Heart left ventricle (tissue), 13 donors: Measurements from ENCODE around the gene BTBD18.

Experiments
- POLR2A ChIP-seq, 2 donors: fragments of 450-650 bp; IDR thresholded peaks; one replicate each; pipeline ENCODE4 v1.6.1; 2017; ENCODE audit warnings: antibody characterized with exemption in 2 of 2, mild to moderate bottlenecking in 2 of 2, moderate library complexity in 2 of 2
- TF ChIP-seq, protein P1 (sequence below), 12 donors: fragments of 200-600 bp; sonication (generic) in 4 of 12; IDR thresholded peaks; one replicate each; pipeline versions ENCODE4 v1.5.0 to v1.8.0; 2018 to 2022; ENCODE audit warnings: antibody characterized with exemption in 12 of 12, mild to moderate bottlenecking in 5 of 12
- donor health status: ischemic (EF 13 %, LVEDD 7.1; RV severe dilation, severe dysfunction).
- donor health status: DM: no; HTN: yes; CAD: no.
- donor health status: DM: no; HTN: no; CAD: no.
- donor health status: ischemic (EF 25% LVEDD 6.9; RV normal size, moderate dysfunction).
- donor health status: ischemic (EF 25% LVEDD 5.7; RV mildly dilated, moderate dysfunction).
- donor health status: ischemic (EF 35%, LVEDD 5.7; RV mildly dilated, moderate dysfunction).
- donor health status: nonischemic (EF 11% LVEDD 7.7; RV severe dilation, severe dysfunction).
- donor health status: DM: yes; HTN: yes; CAD: no.
- donor health status: PGD.
- donor health status: ischemic (EF 29% LVEDD 5.4; RV normal size, mild dysfunction).
- donor health status: nonischemic (EF 23%, LVEDD 6.1; RV moderate dilation, normal function).

- TF ChIP-seq POLR2A (IDR thresholded peaks at IDR 0.05), result no peak
- TF ChIP-seq, protein P1, sequence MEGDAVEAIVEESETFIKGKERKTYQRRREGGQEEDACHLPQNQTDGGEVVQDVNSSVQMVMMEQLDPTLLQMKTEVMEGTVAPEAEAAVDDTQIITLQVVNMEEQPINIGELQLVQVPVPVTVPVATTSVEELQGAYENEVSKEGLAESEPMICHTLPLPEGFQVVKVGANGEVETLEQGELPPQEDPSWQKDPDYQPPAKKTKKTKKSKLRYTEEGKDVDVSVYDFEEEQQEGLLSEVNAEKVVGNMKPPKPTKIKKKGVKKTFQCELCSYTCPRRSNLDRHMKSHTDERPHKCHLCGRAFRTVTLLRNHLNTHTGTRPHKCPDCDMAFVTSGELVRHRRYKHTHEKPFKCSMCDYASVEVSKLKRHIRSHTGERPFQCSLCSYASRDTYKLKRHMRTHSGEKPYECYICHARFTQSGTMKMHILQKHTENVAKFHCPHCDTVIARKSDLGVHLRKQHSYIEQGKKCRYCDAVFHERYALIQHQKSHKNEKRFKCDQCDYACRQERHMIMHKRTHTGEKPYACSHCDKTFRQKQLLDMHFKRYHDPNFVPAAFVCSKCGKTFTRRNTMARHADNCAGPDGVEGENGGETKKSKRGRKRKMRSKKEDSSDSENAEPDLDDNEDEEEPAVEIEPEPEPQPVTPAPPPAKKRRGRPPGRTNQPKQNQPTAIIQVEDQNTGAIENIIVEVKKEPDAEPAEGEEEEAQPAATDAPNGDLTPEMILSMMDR (IDR thresholded peaks at IDR 0.05), result no peak
These were observed 4.7 kb downstream of the BTBD18 start for GRCh38 chr11:57746920-57747319.
